WERI-Rb-1 (cell line): ENCODE results near the gene TMEM242.

Source experiments
- DNase-seq: peaks from one replicate; pipeline ENCODE4 v3.0.0-alpha.2; 2020
- H3K27ac ChIP-seq: fragments of 250-450 bp; sonication (Bioruptor Pico); 2 replicates; pipeline ENCODE4 v1.5.1; 2020; ENCODE audit warnings: mild to moderate bottlenecking, moderate library complexity
- H3K27me3 ChIP-seq: fragments of 250-450 bp; sonication (Bioruptor Pico); 2 replicates; pipeline ENCODE4 v1.5.1; 2021; ENCODE audit warnings: mild to moderate bottlenecking, low read depth, moderate library complexity; ENCODE audit not compliant: insufficient read depth, severe bottlenecking
- H3K36me3 ChIP-seq: fragments of 250-450 bp; sonication (Bioruptor Pico); 2 replicates; pipeline ENCODE4 v1.5.1; 2020; ENCODE audit warnings: mild to moderate bottlenecking, moderate library complexity
- H3K4me3 ChIP-seq: 2 replicates; pipeline ENCODE4 v1.5.1; 2011; ENCODE audit warnings: low read depth, mild to moderate bottlenecking, control low read depth, low read length
- H3K9me3 ChIP-seq: fragments of 250-450 bp; sonication (Bioruptor Pico); 2 replicates; pipeline ENCODE4 v1.5.1; 2021; ENCODE audit warnings: mild to moderate bottlenecking, moderate library complexity; ENCODE audit not compliant: severe bottlenecking
- CTCF ChIP-seq: IDR thresholded peaks from 2 replicates; pipeline ENCODE4 v1.5.1; 2011; ENCODE audit warnings: low read depth, mild to moderate bottlenecking, control low read depth, inconsistent platforms, low read length

TMEM242 gene

GRCh38 chr6:157284738-157285421 is 38.4 kb downstream of the TMEM242 start:
- Histone ChIP-seq H3K27me3 (no peaks in the 10 kb centered on the region), H3K36me3 (peaks cover 3% of the 10 kb centered on the region; the same call in 1 of the 2 replicates), H3K9me3 (no peaks in the 10 kb centered on the region), H3K4me3 (no peak overlapping the region), H3K27ac (no peak overlapping the region)
- TF ChIP-seq CTCF = no peak
- no peak for DNase-seq

GRCh38 chr6:157283900-157284737 is 39.2 kb downstream of the TMEM242 start:
- DNase-seq = no peak
- no peaks in the 10 kb centered on the region for H3K9me3 ChIP-seq
- no peak for TF ChIP-seq CTCF
- H3K27ac ChIP-seq = no peak overlapping the region
- H3K27me3 ChIP-seq = no peaks in the 10 kb centered on the region
- no peaks in the 10 kb centered on the region for H3K36me3 ChIP-seq
- H3K4me3 ChIP-seq = no peak overlapping the region

- Histone ChIP-seq H3K27me3 (no peaks in the 10 kb centered on the region), H3K36me3 (no peaks in the 10 kb centered on the region), H3K9me3 (no peaks in the 10 kb centered on the region), H3K4me3 (no peak overlapping the region), H3K27ac (no peak overlapping the region)
- no peak for DNase-seq
- TF ChIP-seq CTCF = no peak
Observed at GRCh38 chr6:157283330-157283898, 39.9 kb downstream of the TMEM242 start.

- Histone ChIP-seq H3K9me3 (no peaks in the 10 kb centered on the region), H3K27ac (no peak overlapping the region), H3K36me3 (no peaks in the 10 kb centered on the region), H3K4me3 (no peak overlapping the region), H3K27me3 (no peaks in the 10 kb centered on the region)
- no peak for TF ChIP-seq CTCF
- DNase-seq = no peak
Observed at GRCh38 chr6:157282284-157282683, 41.0 kb downstream of the TMEM242 start.

GRCh38 chr6:157281570-157281969 is 41.7 kb downstream of the TMEM242 start:
- H3K36me3 ChIP-seq = no peaks in the 10 kb centered on the region
- no peaks in the 10 kb centered on the region for H3K9me3 ChIP-seq
- no peak overlapping the region for H3K4me3 ChIP-seq
- H3K27me3 ChIP-seq = no peaks in the 10 kb centered on the region
- TF ChIP-seq CTCF = peak; percentile 75
- H3K27ac ChIP-seq = no peak overlapping the region
- DNase-seq = peak; percentile 52
